Gastrocnemius medialis (tissue), 4 donors: ENCODE data around the gene NTRK3.

ENCODE experiments used
- CTCF ChIP-seq, 5 experiments: fragments of 450-650 bp in 3 of 5; fragments of 200-600 bp in 2 of 5; sonication (generic) in 2 of 5; IDR thresholded peaks in 4 of 5; conservative IDR thresholded peaks in 1 of 5; 1 replicate in 4 of 5; 2 replicates in 1 of 5; pipeline ENCODE4 v1.5.1; 2016 to 2019; ENCODE audit warnings: antibody characterized with exemption in 5 of 5, mild to moderate bottlenecking in 3 of 5, moderate library complexity in 3 of 5
- POLR2A ChIP-seq, 2 donors: fragments of 450-650 bp; IDR thresholded peaks; one replicate each; pipeline ENCODE4 v1.6.1; 2017; ENCODE audit warnings: antibody characterized with exemption in 2 of 2, mild to moderate bottlenecking in 2 of 2, moderate library complexity in 2 of 2

GRCh38 chr15:88089024-88089620 lies 167.4 kb downstream of the NTRK3 start:
- no peak for TF ChIP-seq POLR2A (IDR thresholded peaks at IDR 0.05)
- TF ChIP-seq CTCF (IDR thresholded peaks at IDR 0.05 in 4 of 5, conservative IDR thresholded peaks at IDR 0.05 in 1 of 5) = no peak
